ENCODE results near the gene DBF4B.
A peak's percentile ranks its signal among the peaks of the same experiment; 100 is the strongest.

DBF4B gene

GRCh38 chr17:44775136-44775837 is 66.8 kb downstream of the DBF4B start:
- DNase-seq (ENCODE audit: low read depth) = peak; percentile 99
- H3K4me3 ChIP-seq (ENCODE audit: low read length) = peak overlapping the region; percentile 59
- no peak for TF ChIP-seq CTCF (IDR thresholded peaks at IDR 0.05; ENCODE audit: insufficient read depth, low read depth, low read length, missing control alignments)

GRCh38 chr17:44775838-44776621 is 67.6 kb downstream of the DBF4B start:
- TF ChIP-seq CTCF (IDR thresholded peaks at IDR 0.05; ENCODE audit: insufficient read depth, low read depth, low read length, missing control alignments) = no peak
- peak overlapping the region; percentile 59 for H3K4me3 ChIP-seq (ENCODE audit: low read length)

GRCh38 chr17:44776628-44777393 is 68.3 kb downstream of the DBF4B start:
- no peak for DNase-seq (ENCODE audit: low read depth)
- TF ChIP-seq CTCF (IDR thresholded peaks at IDR 0.05; ENCODE audit: insufficient read depth, low read depth, low read length, missing control alignments) = no peak
- no peak overlapping the region for H3K4me3 ChIP-seq (ENCODE audit: low read length)

More at GRCh38 chr17:44775838-44776621, 67.6 kb downstream of the DBF4B start:
- no peak for DNase-seq (ENCODE audit: low read depth)

- DNase-seq (ENCODE audit: low read depth) = no peak
- no peak overlapping the region for H3K4me3 ChIP-seq (ENCODE audit: low read length)
- TF ChIP-seq CTCF (IDR thresholded peaks at IDR 0.05; ENCODE audit: insufficient read depth, low read depth, low read length, missing control alignments) = no peak
Measured at GRCh38 chr17:44777394-44778348, 69.2 kb downstream of the DBF4B start.

- no peak for DNase-seq (ENCODE audit: low read depth)
- no peak for TF ChIP-seq CTCF (IDR thresholded peaks at IDR 0.05; ENCODE audit: insufficient read depth, low read depth, low read length, missing control alignments)
- no peak overlapping the region for H3K4me3 ChIP-seq (ENCODE audit: low read length)
Measured at GRCh38 chr17:44778656-44779210, 70.3 kb downstream of the DBF4B start.
